ENCODE data around the gene CD47.

CD47 gene

GRCh38 chr3:108008931-108009639 lies 81.7 kb downstream of the CD47 start:
- DNase-seq = no peak

- DNase-seq = no peak
Observed at GRCh38 chr3:108008106-108008505, 82.7 kb downstream of the CD47 start.

- no peak for DNase-seq
Observed at GRCh38 chr3:108006881-108007331, 83.9 kb downstream of the CD47 start.

DNA sequence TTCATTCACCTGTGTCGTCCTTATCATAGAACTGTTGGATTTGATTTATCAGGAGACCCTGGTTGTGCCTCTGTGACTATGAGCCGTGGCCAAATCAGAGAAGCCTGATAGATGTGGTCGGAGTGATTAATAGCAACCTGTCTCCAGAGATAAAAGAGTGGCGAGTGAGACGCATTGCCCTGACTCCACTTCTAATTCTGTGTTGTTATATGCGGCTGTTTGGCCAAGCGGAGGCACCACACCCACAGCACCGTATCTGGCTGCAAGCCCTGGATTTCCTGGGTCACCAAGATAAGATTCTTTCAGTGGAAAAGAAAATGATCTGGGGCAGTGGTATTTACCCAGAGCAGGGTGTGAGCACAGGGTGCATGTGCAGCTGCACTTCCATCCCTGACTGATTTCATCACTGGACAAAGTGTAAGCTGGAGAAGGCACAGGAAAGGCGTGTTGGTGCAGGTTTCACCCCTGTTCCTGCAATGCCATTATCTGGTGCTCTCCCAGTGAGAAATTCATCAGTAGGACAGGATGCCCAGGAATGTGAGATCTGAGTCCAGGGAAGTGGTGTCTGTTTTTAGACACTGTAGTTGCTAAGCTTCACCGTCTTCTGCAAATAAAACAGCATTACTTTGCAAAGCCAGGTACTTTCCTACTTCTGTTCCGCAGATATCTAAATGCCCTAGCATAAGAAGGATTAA lies 84.6 kb downstream of the CD47 start:
- no peak for DNase-seq

- DNase-seq = no peak
Observed at GRCh38 chr3:108004647-108005046, 86.2 kb downstream of the CD47 start.

DNA sequence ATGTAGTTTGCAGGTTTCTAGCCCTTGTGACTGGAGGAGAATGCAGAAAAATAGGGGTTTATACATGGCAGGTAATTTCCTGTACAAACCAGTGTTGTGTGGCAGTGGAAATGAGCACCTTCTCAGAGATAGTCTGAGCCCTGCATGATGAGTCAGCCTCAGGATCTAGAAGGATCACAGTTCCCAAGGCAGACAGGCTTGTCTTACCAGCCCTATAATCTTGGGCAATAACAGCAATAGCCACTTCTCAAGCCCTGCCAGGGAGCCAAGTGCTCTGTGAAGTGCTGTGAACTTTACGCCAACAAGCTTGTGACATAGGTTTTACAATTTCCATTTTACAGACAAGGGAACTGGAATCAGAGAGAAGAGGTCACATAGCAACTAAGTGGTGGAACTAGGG lies 89.4 kb downstream of the CD47 start:
- DNase-seq = no peak

DNA sequence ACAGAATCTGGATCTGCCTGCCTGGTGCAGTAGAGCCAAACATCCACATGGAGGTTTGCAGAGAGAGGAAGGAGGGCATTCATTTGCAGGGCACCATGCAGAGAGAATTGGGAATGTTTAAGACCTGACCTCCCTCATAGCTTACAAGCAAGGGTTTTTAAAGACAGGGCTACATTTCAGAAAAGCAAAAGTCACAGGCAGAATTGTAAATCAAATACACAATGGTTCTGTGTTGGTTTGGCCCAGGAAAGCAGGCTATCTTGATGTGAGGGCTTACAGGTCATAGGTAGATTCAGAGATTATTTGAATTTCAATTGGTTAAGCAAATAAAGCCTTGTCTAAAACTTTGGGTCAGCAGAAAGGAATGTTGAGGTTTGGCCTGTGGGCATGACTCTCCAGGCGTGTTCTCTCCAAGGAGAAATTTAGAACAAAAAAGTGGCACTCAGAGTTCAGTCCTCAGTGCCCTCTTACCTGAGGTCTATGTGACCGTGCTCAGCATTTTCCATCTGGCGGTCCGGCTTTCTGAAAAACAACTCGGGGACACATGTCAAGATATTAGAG lies 91.5 kb downstream of the CD47 start:
- no peak for DNase-seq

- DNase-seq = no peak
Observed at GRCh38 chr3:107997671-107998070, 93.2 kb downstream of the CD47 start.

DNA sequence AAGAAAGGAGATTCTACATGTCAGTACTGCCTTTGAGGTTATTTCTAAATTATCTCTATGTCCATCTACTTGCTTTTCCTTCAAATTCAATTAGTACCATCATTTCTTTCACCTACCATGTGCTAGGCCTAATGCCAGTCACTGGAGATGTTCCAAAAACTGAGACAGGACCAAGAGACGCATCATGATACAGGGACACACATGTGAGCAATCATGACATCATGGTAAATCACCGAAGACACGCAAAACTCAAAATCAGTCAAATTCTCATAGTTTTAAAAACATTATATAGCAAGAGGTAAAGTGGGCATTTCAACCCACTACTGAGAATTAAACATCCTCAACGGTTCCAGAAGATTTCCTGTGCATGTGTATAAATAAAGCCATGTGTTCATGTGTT lies 95.0 kb downstream of the CD47 start:
- DNase-seq = no peak

DNA sequence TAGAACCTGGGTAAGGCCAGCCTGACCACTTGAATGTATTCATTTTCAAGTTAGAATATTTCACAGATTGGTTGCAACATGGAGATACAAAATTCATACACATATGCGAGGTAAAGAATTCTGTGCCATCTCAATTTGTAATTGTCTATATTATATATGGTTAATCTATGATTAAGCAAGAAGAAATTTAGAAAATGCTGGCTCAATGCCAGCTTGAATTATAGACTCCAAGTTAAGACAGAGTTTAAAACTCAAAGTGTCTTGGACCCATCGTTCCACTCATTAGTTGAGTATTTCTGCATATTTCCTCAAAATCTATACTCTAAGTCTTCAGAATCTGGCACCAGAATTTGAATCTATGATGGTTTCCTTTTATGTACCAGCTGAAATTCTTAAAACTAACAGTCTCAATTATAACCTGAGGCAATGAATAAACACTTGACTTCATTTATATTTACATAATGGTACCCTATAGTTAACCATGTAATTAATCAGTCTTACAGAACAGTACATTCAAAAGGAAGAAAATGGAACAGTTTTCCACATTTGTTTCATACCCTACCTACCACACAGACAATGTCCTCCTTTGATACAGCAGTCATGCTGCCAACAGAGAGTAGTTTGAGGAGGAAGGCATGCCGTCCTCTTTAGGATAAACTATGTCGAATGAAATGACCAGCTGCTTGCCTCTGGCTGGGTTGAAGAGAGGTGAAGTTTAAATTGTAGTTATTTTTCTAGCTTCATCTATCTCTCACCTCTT lies 95.7 kb downstream of the CD47 start:
- DNase-seq = no peak

GRCh38 chr3:107994181-107994580 lies 96.7 kb downstream of the CD47 start:
- no peak for DNase-seq

DNA sequence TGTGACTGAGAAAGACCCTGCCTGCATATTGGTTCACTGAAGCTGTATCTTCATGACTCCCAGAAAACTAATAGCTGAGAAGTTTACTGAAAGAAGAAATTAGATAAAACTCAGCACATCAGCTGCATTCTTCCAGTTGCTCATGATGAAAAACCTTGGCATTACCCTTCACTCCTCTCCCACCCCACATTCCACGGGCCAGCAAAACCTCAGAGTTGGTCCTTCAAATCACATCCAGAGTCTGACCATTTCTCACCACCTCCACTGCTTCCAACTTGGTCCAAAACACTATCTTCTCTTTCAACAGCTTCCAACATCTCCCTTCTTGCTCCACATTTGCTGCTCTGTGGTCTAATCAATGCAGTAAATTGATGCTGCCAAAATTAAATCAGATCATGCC lies 97.1 kb downstream of the CD47 start:
- DNase-seq = no peak

Data from cerebellar nuclear complex (tissue), 1 donor.